GM21515 (cell line): ENCODE measurements around the gene ITGB1.

Source experiments
- ATAC-seq: cut with Tn5 transposase; IDR thresholded peaks from one replicate; pipeline ENCODE4 v1.9.1; 2021; ENCODE audit not compliant: unreplicated experiment

Gene ITGB1

GRCh38 chr10:32955790-32956189 is 2.2 kb downstream of the ITGB1 start:
- no peak for ATAC-seq

GRCh38 chr10:32955299-32955772 is 2.7 kb downstream of the ITGB1 start:
- ATAC-seq: no peak

GRCh38 chr10:32954545-32955298 is 3.3 kb downstream of the ITGB1 start:
- no peak for ATAC-seq

GRCh38 chr10:32954080-32954479 is 4.0 kb downstream of the ITGB1 start:
- ATAC-seq: no peak

- no peak for ATAC-seq
Observed at GRCh38 chr10:32953277-32953927, 4.6 kb downstream of the ITGB1 start.

GRCh38 chr10:32952541-32953276 is 5.3 kb downstream of the ITGB1 start:
- no peak for ATAC-seq

- no peak for ATAC-seq
Observed at GRCh38 chr10:32952094-32952493, 5.9 kb downstream of the ITGB1 start.

GRCh38 chr10:32951111-32951510 is 6.9 kb downstream of the ITGB1 start:
- no peak for ATAC-seq

- ATAC-seq: no peak
Observed at GRCh38 chr10:32950591-32951108, 7.4 kb downstream of the ITGB1 start.

GRCh38 chr10:32949221-32949678 is 8.8 kb downstream of the ITGB1 start:
- ATAC-seq: no peak

- ATAC-seq: no peak
Observed at GRCh38 chr10:32948451-32948850, 9.6 kb downstream of the ITGB1 start.

GRCh38 chr10:32947586-32947985 is 10.4 kb downstream of the ITGB1 start:
- no peak for ATAC-seq

GRCh38 chr10:32946108-32946507 is 11.9 kb downstream of the ITGB1 start:
- ATAC-seq: no peak

GRCh38 chr10:32943854-32944661 is 14.0 kb downstream of the ITGB1 start:
- ATAC-seq: no peak

GRCh38 chr10:32943395-32943794 is 14.6 kb downstream of the ITGB1 start:
- peak; percentile 60 for ATAC-seq

- ATAC-seq: no peak
Observed at GRCh38 chr10:32942081-32942480, 15.9 kb downstream of the ITGB1 start.

- no peak for ATAC-seq
Observed at GRCh38 chr10:32941357-32941756, 16.7 kb downstream of the ITGB1 start.

- peak; percentile 42 for ATAC-seq
Observed at GRCh38 chr10:32940321-32941301, 17.4 kb downstream of the ITGB1 start.

- ATAC-seq: no peak
Observed at GRCh38 chr10:32939296-32940111, 18.5 kb downstream of the ITGB1 start.
